ENCODE results near the gene SLC66A2. TPM values are rescaled to one million over a fixed set of nuclear protein-coding genes. Genes with fewer than 3 reads are reported as not detected.

Gene SLC66A2
- total and polyA plus RNA-seq, 2 of the 13 experiments (the other 11 are each of a cell fraction or from before 2014, with no cell fraction given), result 33.5 to 41.9 TPM

DNA sequence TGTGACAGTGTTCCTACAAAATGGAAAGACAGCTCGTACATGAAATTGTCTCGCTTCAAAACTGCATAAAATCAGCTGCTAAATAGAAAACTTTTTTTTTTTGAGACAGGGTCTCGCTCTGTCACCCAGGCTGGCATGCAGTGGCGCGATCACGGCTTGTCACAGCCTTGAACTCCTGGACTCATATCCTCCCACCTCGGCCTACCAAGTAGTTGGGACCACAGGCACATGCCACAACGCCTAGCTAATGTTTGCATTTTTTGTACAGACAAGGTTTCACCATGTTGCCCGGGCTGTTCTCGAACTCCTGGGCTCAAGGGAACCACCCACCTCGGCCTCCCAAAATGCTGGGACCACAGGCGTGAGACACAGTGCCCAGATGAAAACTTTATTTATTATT lies 33.7 kb upstream of the SLC66A2 start (continued):
- TF ChIP-seq, protein P1, sequence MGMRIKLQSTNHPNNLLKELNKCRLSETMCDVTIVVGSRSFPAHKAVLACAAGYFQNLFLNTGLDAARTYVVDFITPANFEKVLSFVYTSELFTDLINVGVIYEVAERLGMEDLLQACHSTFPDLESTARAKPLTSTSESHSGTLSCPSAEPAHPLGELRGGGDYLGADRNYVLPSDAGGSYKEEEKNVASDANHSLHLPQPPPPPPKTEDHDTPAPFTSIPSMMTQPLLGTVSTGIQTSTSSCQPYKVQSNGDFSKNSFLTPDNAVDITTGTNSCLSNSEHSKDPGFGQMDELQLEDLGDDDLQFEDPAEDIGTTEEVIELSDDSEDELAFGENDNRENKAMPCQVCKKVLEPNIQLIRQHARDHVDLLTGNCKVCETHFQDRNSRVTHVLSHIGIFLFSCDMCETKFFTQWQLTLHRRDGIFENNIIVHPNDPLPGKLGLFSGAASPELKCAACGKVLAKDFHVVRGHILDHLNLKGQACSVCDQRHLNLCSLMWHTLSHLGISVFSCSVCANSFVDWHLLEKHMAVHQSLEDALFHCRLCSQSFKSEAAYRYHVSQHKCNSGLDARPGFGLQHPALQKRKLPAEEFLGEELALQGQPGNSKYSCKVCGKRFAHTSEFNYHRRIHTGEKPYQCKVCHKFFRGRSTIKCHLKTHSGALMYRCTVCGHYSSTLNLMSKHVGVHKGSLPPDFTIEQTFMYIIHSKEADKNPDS (CRISPR knock-in tag; IDR thresholded peaks at IDR 0.05), result no peak
- no peak for TF ChIP-seq SMAD9 (CRISPR knock-in tag; IDR thresholded peaks at IDR 0.05)
- no peak for TF ChIP-seq ZNF607 (CRISPR knock-in tag; IDR thresholded peaks at IDR 0.05; ENCODE audit: borderline replicate concordance)
- TF ChIP-seq, protein P2, sequence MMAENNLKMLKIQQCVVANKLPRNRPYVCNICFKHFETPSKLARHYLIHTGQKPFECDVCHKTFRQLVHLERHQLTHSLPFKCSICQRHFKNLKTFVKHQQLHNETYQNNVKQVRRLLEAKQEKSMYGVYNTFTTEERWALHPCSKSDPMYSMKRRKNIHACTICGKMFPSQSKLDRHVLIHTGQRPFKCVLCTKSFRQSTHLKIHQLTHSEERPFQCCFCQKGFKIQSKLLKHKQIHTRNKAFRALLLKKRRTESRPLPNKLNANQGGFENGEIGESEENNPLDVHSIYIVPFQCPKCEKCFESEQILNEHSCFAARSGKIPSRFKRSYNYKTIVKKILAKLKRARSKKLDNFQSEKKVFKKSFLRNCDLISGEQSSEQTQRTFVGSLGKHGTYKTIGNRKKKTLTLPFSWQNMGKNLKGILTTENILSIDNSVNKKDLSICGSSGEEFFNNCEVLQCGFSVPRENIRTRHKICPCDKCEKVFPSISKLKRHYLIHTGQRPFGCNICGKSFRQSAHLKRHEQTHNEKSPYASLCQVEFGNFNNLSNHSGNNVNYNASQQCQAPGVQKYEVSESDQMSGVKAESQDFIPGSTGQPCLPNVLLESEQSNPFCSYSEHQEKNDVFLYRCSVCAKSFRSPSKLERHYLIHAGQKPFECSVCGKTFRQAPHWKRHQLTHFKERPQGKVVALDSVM (CRISPR knock-in tag; IDR thresholded peaks at IDR 0.05), result no peak
- TF ChIP-seq, protein P3, sequence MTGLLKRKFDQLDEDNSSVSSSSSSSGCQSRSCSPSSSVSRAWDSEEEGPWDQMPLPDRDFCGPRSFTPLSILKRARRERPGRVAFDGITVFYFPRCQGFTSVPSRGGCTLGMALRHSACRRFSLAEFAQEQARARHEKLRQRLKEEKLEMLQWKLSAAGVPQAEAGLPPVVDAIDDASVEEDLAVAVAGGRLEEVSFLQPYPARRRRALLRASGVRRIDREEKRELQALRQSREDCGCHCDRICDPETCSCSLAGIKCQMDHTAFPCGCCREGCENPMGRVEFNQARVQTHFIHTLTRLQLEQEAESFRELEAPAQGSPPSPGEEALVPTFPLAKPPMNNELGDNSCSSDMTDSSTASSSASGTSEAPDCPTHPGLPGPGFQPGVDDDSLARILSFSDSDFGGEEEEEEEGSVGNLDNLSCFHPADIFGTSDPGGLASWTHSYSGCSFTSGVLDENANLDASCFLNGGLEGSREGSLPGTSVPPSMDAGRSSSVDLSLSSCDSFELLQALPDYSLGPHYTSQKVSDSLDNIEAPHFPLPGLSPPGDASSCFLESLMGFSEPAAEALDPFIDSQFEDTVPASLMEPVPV (CRISPR knock-in tag; IDR thresholded peaks at IDR 0.05), result no peak
- TF ChIP-seq ADNP (CRISPR knock-in tag; IDR thresholded peaks at IDR 0.05), result no peak
- TF ChIP-seq, protein P4, sequence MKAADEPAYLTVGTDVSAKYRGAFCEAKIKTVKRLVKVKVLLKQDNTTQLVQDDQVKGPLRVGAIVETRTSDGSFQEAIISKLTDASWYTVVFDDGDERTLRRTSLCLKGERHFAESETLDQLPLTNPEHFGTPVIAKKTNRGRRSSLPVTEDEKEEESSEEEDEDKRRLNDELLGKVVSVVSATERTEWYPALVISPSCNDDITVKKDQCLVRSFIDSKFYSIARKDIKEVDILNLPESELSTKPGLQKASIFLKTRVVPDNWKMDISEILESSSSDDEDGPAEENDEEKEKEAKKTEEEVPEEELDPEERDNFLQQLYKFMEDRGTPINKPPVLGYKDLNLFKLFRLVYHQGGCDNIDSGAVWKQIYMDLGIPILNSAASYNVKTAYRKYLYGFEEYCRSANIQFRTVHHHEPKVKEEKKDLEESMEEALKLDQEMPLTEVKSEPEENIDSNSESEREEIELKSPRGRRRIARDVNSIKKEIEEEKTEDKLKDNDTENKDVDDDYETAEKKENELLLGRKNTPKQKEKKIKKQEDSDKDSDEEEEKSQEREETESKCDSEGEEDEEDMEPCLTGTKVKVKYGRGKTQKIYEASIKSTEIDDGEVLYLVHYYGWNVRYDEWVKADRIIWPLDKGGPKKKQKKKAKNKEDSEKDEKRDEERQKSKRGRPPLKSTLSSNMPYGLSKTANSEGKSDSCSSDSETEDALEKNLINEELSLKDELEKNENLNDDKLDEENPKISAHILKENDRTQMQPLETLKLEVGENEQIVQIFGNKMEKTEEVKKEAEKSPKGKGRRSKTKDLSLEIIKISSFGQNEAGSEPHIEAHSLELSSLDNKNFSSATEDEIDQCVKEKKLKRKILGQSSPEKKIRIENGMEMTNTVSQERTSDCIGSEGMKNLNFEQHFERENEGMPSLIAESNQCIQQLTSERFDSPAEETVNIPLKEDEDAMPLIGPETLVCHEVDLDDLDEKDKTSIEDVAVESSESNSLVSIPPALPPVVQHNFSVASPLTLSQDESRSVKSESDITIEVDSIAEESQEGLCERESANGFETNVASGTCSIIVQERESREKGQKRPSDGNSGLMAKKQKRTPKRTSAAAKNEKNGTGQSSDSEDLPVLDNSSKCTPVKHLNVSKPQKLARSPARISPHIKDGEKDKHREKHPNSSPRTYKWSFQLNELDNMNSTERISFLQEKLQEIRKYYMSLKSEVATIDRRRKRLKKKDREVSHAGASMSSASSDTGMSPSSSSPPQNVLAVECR (CRISPR knock-in tag; IDR thresholded peaks at IDR 0.05; ENCODE audit: borderline replicate concordance), result peak; percentile 69; the same call in 1 of the 2 replicates
- TF ChIP-seq NFIC (IDR thresholded peaks at IDR 0.05; ENCODE audit: low read length), result no peak
- TF ChIP-seq, protein P5, sequence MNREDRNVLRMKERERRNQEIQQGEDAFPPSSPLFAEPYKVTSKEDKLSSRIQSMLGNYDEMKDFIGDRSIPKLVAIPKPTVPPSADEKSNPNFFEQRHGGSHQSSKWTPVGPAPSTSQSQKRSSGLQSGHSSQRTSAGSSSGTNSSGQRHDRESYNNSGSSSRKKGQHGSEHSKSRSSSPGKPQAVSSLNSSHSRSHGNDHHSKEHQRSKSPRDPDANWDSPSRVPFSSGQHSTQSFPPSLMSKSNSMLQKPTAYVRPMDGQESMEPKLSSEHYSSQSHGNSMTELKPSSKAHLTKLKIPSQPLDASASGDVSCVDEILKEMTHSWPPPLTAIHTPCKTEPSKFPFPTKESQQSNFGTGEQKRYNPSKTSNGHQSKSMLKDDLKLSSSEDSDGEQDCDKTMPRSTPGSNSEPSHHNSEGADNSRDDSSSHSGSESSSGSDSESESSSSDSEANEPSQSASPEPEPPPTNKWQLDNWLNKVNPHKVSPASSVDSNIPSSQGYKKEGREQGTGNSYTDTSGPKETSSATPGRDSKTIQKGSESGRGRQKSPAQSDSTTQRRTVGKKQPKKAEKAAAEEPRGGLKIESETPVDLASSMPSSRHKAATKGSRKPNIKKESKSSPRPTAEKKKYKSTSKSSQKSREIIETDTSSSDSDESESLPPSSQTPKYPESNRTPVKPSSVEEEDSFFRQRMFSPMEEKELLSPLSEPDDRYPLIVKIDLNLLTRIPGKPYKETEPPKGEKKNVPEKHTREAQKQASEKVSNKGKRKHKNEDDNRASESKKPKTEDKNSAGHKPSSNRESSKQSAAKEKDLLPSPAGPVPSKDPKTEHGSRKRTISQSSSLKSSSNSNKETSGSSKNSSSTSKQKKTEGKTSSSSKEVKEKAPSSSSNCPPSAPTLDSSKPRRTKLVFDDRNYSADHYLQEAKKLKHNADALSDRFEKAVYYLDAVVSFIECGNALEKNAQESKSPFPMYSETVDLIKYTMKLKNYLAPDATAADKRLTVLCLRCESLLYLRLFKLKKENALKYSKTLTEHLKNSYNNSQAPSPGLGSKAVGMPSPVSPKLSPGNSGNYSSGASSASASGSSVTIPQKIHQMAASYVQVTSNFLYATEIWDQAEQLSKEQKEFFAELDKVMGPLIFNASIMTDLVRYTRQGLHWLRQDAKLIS (CRISPR knock-in tag; IDR thresholded peaks at IDR 0.05), result no peak
- no peak for TF ChIP-seq ZNF232 (CRISPR knock-in tag; IDR thresholded peaks at IDR 0.05; ENCODE audit: borderline replicate concordance)
- TF ChIP-seq, protein P6, sequence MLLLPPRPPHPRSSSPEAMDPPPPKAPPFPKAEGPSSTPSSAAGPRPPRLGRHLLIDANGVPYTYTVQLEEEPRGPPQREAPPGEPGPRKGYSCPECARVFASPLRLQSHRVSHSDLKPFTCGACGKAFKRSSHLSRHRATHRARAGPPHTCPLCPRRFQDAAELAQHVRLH (CRISPR knock-in tag; IDR thresholded peaks at IDR 0.05; ENCODE audit: borderline replicate concordance, low read depth), result 0 out of 2 replicates have a peak, but pooled peaks have one; percentile 38
- TF ChIP-seq GPN1 (CRISPR knock-in tag; IDR thresholded peaks at IDR 0.05; ENCODE audit: borderline replicate concordance), result no peak
- no peak for TF ChIP-seq THYN1 (CRISPR knock-in tag; IDR thresholded peaks at IDR 0.05; ENCODE audit: borderline replicate concordance, low read depth)
- no peak for TF ChIP-seq ZNF296 (CRISPR knock-in tag; conservative IDR thresholded peaks at IDR 0.05)
- TF ChIP-seq TMF1 (CRISPR knock-in tag; IDR thresholded peaks at IDR 0.05; ENCODE audit: low read depth), result no peak
